Adipocyte (in vitro differentiated cells): ENCODE measurements around the gene REC114.

Source experiments
- DNase-seq: peaks from one replicate; pipeline ENCODE4 v3.0.0-alpha.2; 2015; ENCODE audit warnings: low read depth
- H3K27me3 ChIP-seq: replicated peaks from 2 replicates; pipeline ENCODE4 v1.7.0; 2013; ENCODE audit warnings: mild to moderate bottlenecking, low read length, moderate library complexity; ENCODE audit not compliant: control insufficient read depth, insufficient read depth
- H3K36me3 ChIP-seq: 2 replicates; pipeline ENCODE4 v1.7.0; 2013; ENCODE audit warnings: low read length, mild to moderate bottlenecking, moderate library complexity; ENCODE audit not compliant: control insufficient read depth, insufficient read depth, severe bottlenecking
- H3K4me1 ChIP-seq: 2 replicates; pipeline ENCODE4 v1.7.0; 2013; ENCODE audit warnings: mild to moderate bottlenecking, low read length, moderate library complexity; ENCODE audit not compliant: control insufficient read depth, insufficient read depth
- H3K4me3 ChIP-seq: 2 replicates; pipeline ENCODE4 v1.7.0; 2013; ENCODE audit warnings: mild to moderate bottlenecking, low read length, moderate library complexity
- H3K9ac ChIP-seq: 2 replicates; pipeline ENCODE4 v1.7.0; 2013; ENCODE audit warnings: mild to moderate bottlenecking, low read length, moderate library complexity
- H3K9me3 ChIP-seq: 2 replicates; pipeline ENCODE4 v1.7.0; 2013; ENCODE audit warnings: mild to moderate bottlenecking, low read length, moderate library complexity; ENCODE audit not compliant: control insufficient read depth

The REC114 gene

DNA sequence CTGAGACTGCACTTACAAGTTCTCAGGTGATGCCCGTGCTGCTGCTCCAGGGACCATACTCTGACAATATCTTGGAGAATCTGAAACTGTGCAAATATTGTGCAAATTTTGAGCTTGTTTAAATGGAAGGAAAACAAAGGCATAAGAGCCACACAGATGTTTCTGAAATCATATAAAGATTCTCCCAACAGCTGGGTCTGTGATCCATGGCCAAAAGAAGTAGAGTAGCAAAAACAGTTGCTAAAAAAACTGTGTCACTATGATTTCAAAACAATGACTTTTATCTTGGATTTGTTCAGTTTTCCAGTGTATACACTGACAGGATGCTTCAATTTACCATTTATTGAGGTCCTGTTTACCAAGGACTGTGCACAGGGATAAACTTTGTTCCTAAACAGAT is 164.9 kb downstream of the REC114 start:
- no peaks in the 10 kb centered on the region for H3K27me3 ChIP-seq
- DNase-seq: no peak
- no peaks in the 10 kb centered on the region for H3K36me3 ChIP-seq
- H3K4me3 ChIP-seq: no peak overlapping the region
- no peak overlapping the region for H3K9ac ChIP-seq
- peaks cover 30% of the 10 kb centered on the region for H3K4me1 ChIP-seq
- H3K9me3 ChIP-seq: no peaks in the 10 kb centered on the region

DNA sequence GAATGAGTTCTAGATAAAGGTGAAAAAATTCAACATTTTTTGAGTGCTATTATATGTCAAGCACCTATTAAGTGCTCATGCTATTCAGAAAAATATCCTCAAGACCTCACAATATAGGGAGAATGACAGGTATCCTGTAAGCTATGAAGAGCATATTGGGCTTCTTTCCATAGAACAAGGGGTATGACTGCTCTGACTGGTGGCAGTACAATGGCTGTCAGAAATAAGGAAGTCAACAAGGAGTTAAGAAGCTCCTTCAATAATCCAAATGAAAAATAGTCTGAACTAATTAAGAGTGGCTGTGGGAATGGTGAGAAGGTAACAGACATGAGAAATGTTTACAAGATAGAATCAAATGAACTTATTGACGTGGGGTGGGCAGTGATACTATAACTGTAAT is 165.5 kb downstream of the REC114 start:
- peaks cover 29% of the 10 kb centered on the region for H3K4me1 ChIP-seq
- H3K27me3 ChIP-seq: no peaks in the 10 kb centered on the region
- H3K36me3 ChIP-seq: no peaks in the 10 kb centered on the region
- DNase-seq: no peak
- peak overlapping the region; percentile 26 for H3K4me3 ChIP-seq
- H3K9me3 ChIP-seq: no peaks in the 10 kb centered on the region
- H3K9ac ChIP-seq: no peak overlapping the region

DNA sequence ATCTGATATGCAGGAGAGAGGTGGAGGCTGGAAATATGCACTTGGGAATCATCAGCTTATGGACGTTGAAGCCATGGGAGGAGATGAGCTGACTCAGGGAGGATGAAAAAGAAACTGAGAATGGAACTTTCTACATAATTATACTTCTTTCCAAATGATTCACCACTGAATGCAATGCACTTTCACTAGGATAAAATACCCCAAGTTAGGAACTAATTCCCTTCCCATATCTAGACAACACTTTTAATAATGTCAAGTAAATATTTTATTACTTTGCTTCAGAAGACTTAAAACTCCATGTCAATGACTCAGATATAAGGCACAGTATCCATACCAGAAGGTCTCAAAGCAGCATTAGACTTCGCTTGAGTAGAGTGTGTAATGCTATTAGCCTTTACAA is 166.0 kb downstream of the REC114 start:
- peaks cover 29% of the 10 kb centered on the region for H3K4me1 ChIP-seq
- no peak overlapping the region for H3K9ac ChIP-seq
- no peaks in the 10 kb centered on the region for H3K27me3 ChIP-seq

More for the DNA sequence above, 166.0 kb downstream of the REC114 start:
- Histone ChIP-seq H3K36me3 (no peaks in the 10 kb centered on the region), H3K4me3 (peak overlapping the region; percentile 26), H3K9me3 (no peaks in the 10 kb centered on the region)
- DNase-seq: peak; percentile 69
